Stimulated activated CD8-positive, alpha-beta memory T cell treated with anti-CD3 and anti-CD28 coated beads, Interleukin-12 subunit alpha, Interleukin-12 subunit beta, amount 100 ng/mL, for 1 hour (primary cell): Measurements from ENCODE around the gene CMTM8.

ENCODE experiments used
- DNase-seq: peaks from one replicate; pipeline ENCODE4 v3.0.0-alpha.2; 2020; ENCODE audit warnings: low read depth

CMTM8 gene

GRCh38 chr3:32308378-32308777 is 69.9 kb downstream of the CMTM8 start:
- no peak for DNase-seq

DNA sequence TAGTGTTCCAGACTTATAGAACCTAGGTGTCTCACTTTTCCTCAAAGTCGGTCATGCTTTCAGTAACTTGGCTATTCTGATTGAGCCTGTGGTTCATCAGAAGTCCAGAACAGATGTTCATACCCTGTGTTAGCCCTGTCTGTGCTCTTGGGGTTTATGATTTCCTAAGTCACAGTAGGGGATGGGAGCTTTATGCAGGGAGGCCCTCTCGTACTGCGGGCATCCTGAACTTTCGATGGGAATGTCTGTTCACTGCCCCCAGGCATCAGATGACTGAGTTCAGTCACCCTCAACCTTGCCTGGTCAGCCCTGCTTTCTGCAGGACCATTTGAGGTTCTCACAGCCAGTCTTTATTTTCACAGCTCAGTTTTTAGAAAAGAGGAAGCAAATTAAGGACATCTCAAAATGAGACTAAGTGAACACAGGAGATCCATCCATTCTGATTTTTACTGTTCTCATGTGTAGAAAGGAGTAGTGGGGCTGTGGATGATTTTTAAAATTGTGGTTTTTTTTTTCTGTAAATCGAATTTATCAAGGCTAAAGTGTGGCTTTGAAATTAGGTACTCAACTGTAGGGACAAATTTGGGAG is 71.3 kb downstream of the CMTM8 start:
- DNase-seq = no peak

DNA sequence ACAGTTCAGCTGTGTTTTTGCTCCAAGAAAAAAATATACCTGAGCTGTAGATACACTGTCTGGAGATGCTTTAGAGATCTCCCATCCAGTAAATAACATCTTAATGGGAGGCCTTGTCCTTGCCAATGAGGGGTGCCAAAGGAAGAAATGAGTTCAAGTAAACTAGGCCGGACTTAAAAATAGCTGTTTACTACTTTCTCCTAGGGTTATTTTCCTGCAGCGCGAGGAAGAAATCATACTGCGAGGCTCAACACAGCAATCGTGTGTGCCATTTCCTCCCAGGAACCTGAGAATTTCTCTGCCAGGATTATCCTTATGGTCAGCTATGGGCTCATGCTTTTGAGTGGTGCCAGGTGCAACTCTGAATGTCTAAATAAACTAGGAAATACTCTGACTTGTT is 71.9 kb downstream of the CMTM8 start:
- no peak for DNase-seq

DNA sequence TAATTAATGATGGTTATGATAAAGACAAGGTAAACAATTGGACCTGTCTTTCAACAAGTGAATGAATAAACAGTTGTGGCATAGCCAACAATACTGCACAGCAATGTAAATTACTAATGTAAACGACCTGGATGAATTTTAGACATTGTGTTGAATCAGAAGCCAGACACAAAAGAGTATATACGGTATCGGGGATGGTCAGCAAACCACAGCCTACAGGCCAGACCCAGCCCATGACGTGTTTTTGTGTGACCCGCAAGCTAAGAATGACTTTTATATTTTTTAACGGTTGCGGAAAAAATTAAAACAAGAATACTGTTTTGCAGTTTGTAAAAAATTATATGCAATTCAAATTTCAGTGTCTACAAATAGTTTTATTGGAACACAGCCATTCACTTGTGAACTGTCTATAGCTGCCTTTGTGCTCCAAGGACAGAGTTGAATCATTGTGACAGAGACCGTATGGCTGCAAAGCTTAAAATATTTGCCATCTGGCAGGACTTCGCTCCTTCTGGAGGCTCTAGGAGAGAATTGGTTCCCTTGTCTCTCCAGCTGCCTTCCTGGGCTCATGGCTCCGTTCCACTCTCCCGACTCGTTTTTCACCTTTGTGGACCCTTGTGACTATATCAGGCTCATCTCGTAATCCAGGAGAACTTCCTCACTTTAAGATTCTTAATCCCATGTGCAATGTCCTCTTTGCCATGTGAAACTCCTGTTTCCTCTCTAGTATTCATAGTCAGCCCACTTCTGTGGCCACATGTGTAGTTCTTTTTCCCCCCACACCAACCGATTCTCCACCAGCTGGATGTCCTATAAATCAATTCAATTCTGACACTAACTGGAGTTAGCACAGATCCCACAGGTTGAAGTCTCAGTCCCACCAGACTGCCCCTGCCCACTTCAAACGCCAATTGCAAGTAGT is 72.7 kb downstream of the CMTM8 start:
- no peak for DNase-seq

DNA sequence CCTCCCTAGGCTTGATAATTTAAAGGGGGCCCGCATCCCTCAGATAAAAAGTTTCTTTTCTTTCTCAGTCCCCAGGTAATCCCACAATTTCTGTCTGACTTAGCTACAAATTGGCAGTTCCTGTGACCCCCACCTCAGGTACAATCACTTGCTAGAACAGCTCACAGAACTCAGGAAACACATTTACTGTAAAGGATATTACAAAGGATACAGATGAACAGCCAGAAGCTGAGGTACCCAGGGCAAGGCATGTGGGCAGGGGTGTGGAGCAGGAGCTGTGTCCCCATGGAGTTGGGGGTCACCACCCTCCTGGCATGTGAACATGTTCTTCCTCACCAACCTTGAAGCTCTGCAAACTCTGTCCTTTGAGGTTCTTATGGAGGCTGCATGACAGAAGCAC is 73.8 kb downstream of the CMTM8 start:
- DNase-seq = no peak

- no peak for DNase-seq
Measured at GRCh38 chr3:32313169-32313568, 74.7 kb downstream of the CMTM8 start.

DNA sequence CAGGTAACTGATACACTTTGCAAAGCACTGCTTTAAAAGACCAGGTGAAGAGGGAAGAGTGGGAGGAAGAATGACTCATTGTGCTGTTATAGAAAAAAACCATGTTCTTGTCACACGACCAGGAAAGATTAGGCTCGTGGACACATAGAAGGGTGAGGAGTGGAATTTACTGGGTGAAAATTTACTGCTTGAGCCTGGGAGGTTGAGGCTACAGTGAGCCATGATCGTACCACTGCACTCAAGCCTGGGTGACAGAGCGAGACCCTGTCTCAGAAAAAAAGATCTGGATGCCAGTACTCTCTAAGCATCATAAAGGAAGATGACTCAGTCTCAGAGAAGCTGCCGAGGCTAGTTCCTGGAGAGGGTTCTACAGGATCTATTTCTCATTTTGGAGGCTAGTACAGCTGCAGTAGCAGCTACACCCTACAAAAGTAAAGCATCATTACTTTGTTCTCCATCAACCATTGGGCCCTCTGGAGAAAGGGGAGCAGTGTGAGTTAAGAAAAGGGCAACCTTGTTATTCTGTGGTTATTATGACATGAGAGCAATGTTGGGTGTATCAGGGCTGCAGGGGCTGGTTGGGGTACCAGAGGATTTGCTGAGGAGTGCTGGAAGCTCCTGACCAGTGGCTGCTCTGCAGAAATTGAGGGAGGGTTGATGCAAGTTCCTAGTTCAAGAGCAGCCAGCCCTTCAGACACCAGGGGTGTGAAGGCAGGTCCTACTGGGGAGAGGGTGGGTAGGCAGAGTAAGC is 75.4 kb downstream of the CMTM8 start:
- DNase-seq = no peak

DNA sequence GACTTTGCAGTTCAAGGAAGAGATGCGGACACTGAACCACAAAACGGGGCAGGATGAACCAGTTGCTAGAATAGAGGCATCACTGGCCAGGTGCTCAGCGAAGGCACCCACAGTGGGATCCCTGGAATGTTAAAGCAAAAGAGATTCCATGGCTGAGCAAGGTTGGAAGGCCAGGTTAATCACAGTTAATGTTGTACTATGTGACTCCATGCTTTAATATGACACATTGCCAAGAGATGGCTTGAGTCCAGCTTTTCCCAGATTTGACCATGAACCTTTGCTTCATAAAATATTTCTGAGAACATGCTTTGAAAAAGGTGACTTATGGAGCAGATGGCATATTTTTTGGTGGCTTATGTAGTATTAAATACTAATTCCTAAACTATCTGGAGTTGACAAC is 77.0 kb downstream of the CMTM8 start:
- no peak for DNase-seq

GRCh38 chr3:32316319-32316718 is 77.8 kb downstream of the CMTM8 start:
- no peak for DNase-seq

- no peak for DNase-seq
Measured at GRCh38 chr3:32316976-32317375, 78.5 kb downstream of the CMTM8 start.

DNA sequence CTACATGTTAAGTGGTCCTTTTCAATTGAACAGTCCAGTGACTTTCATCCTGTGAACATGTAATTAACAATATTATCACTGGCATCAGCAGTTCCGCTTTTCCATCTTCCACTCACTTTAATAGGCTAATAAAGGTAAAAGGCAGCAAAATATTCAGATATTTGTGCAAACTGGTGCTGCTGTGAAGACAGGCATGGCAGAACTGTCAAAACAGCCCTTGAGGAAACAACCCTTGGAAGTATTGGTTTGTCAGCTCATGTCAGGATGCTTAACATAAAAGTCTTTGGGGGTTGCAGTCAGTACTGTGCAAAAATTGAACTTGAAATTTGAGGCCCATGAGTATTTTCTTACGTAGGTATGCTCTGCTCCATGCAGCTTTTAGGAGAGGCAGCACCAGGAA is 81.1 kb downstream of the CMTM8 start:
- DNase-seq = no peak

DNA sequence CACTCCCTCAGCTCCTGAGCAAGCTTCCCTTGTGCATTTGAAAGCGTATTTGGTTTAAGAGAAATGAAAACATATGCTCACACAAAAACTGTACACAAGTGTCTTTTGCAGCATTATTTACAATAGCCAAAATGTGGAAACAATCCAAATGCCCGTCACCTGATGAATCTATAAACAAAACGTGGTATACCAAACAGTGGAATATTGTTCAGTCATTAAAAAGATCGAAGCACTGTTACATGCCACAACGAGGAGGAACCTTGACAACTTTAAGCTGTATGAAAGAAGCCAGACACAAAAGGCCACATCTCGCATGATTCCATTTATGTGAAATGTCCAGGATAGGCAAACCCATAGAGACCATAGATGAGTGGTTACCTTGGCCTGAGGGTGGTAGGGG is 81.6 kb downstream of the CMTM8 start:
- DNase-seq = no peak

- no peak for DNase-seq
Measured at GRCh38 chr3:32321095-32321790, 82.8 kb downstream of the CMTM8 start.

GRCh38 chr3:32322311-32322710 is 83.8 kb downstream of the CMTM8 start:
- DNase-seq = no peak

- no peak for DNase-seq
Measured at GRCh38 chr3:32323604-32324003, 85.1 kb downstream of the CMTM8 start.

DNA sequence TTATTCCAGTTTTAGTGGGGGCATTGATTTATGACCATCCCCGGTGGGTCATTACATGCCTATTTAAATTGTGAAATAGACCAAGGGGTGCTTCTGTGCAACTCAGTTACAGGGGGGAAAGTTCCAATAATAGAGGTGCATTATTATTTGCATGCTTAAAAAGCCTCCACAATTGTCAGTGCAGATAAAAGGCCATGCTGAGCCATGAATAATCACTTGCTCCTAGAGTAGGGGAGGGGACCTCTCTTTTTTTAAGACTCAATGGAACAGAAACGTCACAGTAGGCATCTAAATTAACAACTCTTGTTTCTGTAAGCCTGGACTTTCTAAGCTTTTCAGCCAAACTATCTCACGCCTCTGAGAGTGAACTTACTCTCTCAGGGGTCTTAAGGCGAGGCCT is 86.7 kb downstream of the CMTM8 start:
- DNase-seq = no peak

DNA sequence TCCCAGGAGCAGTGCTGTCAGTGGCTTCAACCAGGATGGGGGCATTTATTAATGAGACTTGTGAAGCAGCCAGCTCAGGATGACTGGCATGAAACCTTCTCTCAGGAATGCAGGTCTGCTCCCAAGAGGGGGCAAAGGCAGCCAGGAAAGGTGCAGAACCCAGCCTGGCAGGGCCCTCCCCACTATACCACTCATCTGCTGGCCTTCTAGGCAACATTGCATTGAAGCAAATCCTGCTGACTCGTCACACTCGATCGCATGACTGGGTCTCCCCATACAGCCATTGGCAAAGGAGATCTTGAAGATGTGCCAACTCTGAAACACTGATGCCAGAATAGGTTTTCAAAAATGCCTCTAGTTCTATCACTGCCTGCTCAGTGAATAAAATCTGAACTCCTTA is 87.4 kb downstream of the CMTM8 start:
- no peak for DNase-seq

GRCh38 chr3:32326795-32327194 is 88.3 kb downstream of the CMTM8 start:
- DNase-seq = no peak

DNA sequence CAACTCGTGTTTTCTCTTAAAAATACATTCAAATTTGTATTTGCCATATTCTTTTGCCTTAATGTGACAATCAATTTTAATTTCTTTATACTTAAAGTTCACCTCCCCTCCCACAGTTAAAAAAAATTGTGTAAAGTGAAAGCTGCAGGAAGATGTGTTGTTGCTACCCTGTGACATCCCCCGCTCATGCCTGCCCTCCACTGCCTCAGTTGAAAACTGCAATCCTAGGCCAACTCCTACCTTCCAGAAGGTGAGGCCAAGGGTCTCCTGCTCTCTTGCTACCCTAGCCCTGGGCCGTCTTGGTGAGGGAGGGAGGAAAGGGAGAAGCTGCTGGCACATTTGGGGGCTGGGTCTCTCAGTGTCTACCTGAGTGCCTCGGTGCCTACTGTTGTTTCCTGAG is 96.2 kb downstream of the CMTM8 start:
- DNase-seq = no peak

- DNase-seq = no peak
Measured at GRCh38 chr3:32335365-32336112, 97.1 kb downstream of the CMTM8 start.

DNA sequence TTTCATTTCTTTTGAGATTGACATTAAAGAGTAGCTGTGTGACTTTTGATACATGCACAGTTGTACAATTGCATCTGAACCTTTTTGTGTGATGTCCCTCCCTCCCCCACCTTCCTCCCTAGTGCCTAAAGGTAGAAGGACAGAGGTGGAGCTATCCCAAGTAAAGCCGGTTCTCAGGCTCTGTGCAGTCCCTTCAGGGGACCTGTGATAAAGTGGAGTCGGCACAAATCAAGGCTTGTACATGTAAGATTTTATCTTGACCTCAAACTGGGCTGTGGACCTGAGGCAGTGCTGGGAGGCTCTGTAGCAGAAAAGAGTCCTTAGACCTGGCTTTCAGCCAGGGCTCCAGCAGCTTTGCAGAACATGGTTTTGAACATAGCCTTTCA is 97.6 kb downstream of the CMTM8 start:
- DNase-seq = no peak

GRCh38 chr3:32337505-32337904 is 99.0 kb downstream of the CMTM8 start:
- no peak for DNase-seq
